Heart left ventricle (tissue), 16 donors: ENCODE data around the gene OR3A2. TPM values are rescaled to one million over a fixed set of nuclear protein-coding genes. Genes with fewer than 3 reads are reported as not detected.
"Not testable (repeated sequence)": the region's sequence is repeated elsewhere in the genome, so short reads cannot be mapped to it uniquely, and the experiment has no call there.

Source experiments
- ATAC-seq, 4 donors: fragments of 200-7000 bp; cut with Tn5 transposase; one replicate each; pipeline ENCODE4 v1.9.1; 2020 to 2022; ENCODE audit warnings: moderate library complexity in 4 of 4, mild to moderate bottlenecking in 3 of 4, moderate number of reproducible peaks in 1 of 4
- DNase-seq, 5 donors: peaks; one replicate each; pipeline ENCODE4 v3.0.0-alpha.2; 2020
- H3K27ac ChIP-seq, 12 donors: fragments of 200-600 bp; sonication (generic) in 4 of 12; one replicate each; pipeline versions ENCODE4 v1.5.0 to v1.8.0; 2016 to 2022; ENCODE audit warnings: mild to moderate bottlenecking in 2 of 12
- H3K27me3 ChIP-seq, 9 donors: fragments of 200-600 bp; sonication (generic) in 2 of 9; one replicate each; pipeline versions ENCODE4 v1.5.1 to v1.8.0; 2016 to 2022; ENCODE audit warnings: mild to moderate bottlenecking in 3 of 9
- H3K36me3 ChIP-seq, 9 donors: fragments of 200-600 bp; sonication (generic) in 2 of 9; one replicate each; pipeline versions ENCODE4 v1.5.0 to v1.8.0; 2018 to 2022; ENCODE audit warnings: mild to moderate bottlenecking in 2 of 9
- H3K4me1 ChIP-seq, 12 donors: fragments of 200-600 bp; sonication (generic) in 4 of 12; one replicate each; pipeline versions ENCODE4 v1.5.0 to v1.8.0; 2016 to 2022; ENCODE audit warnings: mild to moderate bottlenecking in 3 of 12
- H3K4me3 ChIP-seq, 12 donors: fragments of 200-600 bp; sonication (generic) in 4 of 12; one replicate each; pipeline versions ENCODE4 v1.5.0 to v1.8.0; 2017 to 2022; ENCODE audit warnings: mild to moderate bottlenecking in 9 of 12, moderate library complexity in 4 of 12
- H3K9me3 ChIP-seq, 12 donors: fragments of 200-600 bp; sonication (generic) in 4 of 12; one replicate each; pipeline versions ENCODE4 v1.5.0 to v1.8.0; 2016 to 2022; ENCODE audit warnings: mild to moderate bottlenecking in 1 of 12
- CTCF ChIP-seq, 12 donors: fragments of 200-600 bp; sonication (generic) in 4 of 12; IDR thresholded peaks; one replicate each; pipeline versions ENCODE4 v1.5.0 to v1.8.0; 2018 to 2022; ENCODE audit warnings: antibody characterized with exemption in 12 of 12, mild to moderate bottlenecking in 5 of 12
- POLR2A ChIP-seq, 2 donors: fragments of 450-650 bp; IDR thresholded peaks; one replicate each; pipeline ENCODE4 v1.6.1; 2017; ENCODE audit warnings: antibody characterized with exemption in 2 of 2, mild to moderate bottlenecking in 2 of 2, moderate library complexity in 2 of 2
- WGBS, 4 donors: extraction: QIAGEN DNeasy Blood & Tissue Kit in 2 of 4; methylation state at CpG; one replicate each; pipeline versions ENCODE4 v1.1.5 to v1.1.7; 2013 to 2018; 5-methylcytosine and 5-hydroxymethylcytosine counted together
- intact Hi-C, 10 donors: fragments of 100-400 bp; cut with DNase I; formaldehyde crosslinking; loops; one replicate each; pipeline versions ENCODE4 v1.11.1 to v1.14.2; 2022
- polyA plus RNA-seq, 2 donors: library from polyadenylated mRNA; stranded (reverse); fragments of 200-250 nt; gene quantifications; one replicate each; pipeline ENCODE4 v1.2.3, GENCODE V29; 2013
- total RNA-seq, 9 donors: library from RNA; depleted of rRNA in 2 of 9; stranded (reverse); fragments of >200 nt in 2 of 9; fragmentation: NEBNext Ultra II Directional in 3 of 9; extraction: Animal tissue kit (Norgen Biotek cat#: 25700) in 3 of 9; gene quantifications; one replicate each; pipeline versions ENCODE4 v1.1.0 to v1.2.4, GENCODE V29; 2016 to 2023
- donor health status: ischemic (EF 13 %, LVEDD 7.1; RV severe dilation, severe dysfunction).
- donor health status: healthy with polysubstance abuse.
- donor health status: DM: no; HTN: yes; CAD: no.
- donor health status: DM: no; HTN: no; CAD: no.
- donor health status: ischemic (EF 25% LVEDD 6.9; RV normal size, moderate dysfunction).
- donor health status: ischemic (EF 25% LVEDD 5.7; RV mildly dilated, moderate dysfunction).
- donor health status: healthy.
- donor health status: DM: yes; HTN: yes; CAD: no.
- donor health status: ischemic (EF 35%, LVEDD 5.7; RV mildly dilated, moderate dysfunction).
- donor health status: nonischemic (EF 11% LVEDD 7.7; RV severe dilation, severe dysfunction).
- donor health status: DM: yes; HTN: yes; CAD: no.
- donor health status: PGD.
- donor health status: ischemic (EF 29% LVEDD 5.4; RV normal size, mild dysfunction).
- donor health status: nonischemic (EF 23%, LVEDD 6.1; RV moderate dilation, normal function).

The OR3A2 gene
- total and polyA plus RNA-seq, 11 donors = 0.35 TPM; not detected in 10

- H3K4me1 ChIP-seq = no peaks in the 10 kb centered on the region
- peaks cover 0 to 3% (median 0%) of the 10 kb centered on the region in 9 donors for H3K27me3 ChIP-seq
- H3K36me3 ChIP-seq = no peaks in the 10 kb centered on the region
- no peaks in the 10 kb centered on the region for H3K9me3 ChIP-seq
- no peak for TF ChIP-seq POLR2A (IDR thresholded peaks at IDR 0.05)
- TF ChIP-seq CTCF (IDR thresholded peaks at IDR 0.05) = no peak
- DNase-seq = no peak
- no peak overlapping the region for H3K4me3 ChIP-seq
- H3K27ac ChIP-seq = no peak overlapping the region
- no peak for ATAC-seq
- WGBS, 4 donors = 52 to 64% (median 60%) methylated on average over 3 of the region's 3 CpGs
- intact Hi-C loops = no loop called here
Measured at GRCh38 chr17:3316836-3317235, 69.3 kb downstream of the OR3A2 start.

GRCh38 chr17:3308603-3309002 is 77.5 kb downstream of the OR3A2 start:
- Histone ChIP-seq H3K36me3 (no peaks in the 10 kb centered on the region), H3K4me1 (no peaks in the 10 kb centered on the region), H3K27ac (no peak overlapping the region), H3K4me3 (no peak overlapping the region), H3K27me3 (peaks cover 0 to 7% (median 0%) of the 10 kb centered on the region in 9 donors), H3K9me3 (no peaks in the 10 kb centered on the region)
- intact Hi-C loops = no loop called here
- 64 to 72% (median 66%) methylated on average over 4 of the region's 4 CpGs for WGBS, 4 donors
- ATAC-seq (no peak), DNase-seq (no peak)
- no peak for TF ChIP-seq CTCF (IDR thresholded peaks at IDR 0.05)
- no peak for TF ChIP-seq POLR2A (IDR thresholded peaks at IDR 0.05)

- TF ChIP-seq POLR2A (IDR thresholded peaks at IDR 0.05) = no peak
- no peak for TF ChIP-seq CTCF (IDR thresholded peaks at IDR 0.05)
- DNase-seq (no peak), ATAC-seq (no peak)
- Histone ChIP-seq H3K27ac (no peak within 1 kb of the TSS), H3K36me3 (no peaks in the 10 kb centered on the region), H3K4me1 (no peaks in the 10 kb centered on the region), H3K4me3 (no peak within 1 kb of the TSS), H3K9me3 (peaks cover 0 to 5% (median 0%) of the 10 kb centered on the region in 12 donors), H3K27me3 (peaks cover 0 to 3% (median 0%) of the 10 kb centered on the region in 9 donors)
- WGBS, 4 donors = 65 to 77% (median 73%) methylated on average over 6 of the region's 6 CpGs
- intact Hi-C loops = no loop called here
Measured at GRCh38 chr17:3298260-3298659, 87.8 kb downstream of the OR3A2 start, which contains the start of gene OR3A1. TSS of gene OR3A1 (minus strand) at chr17:3298360. CDS start at chr17:3292582, 5,778 bp downstream.

- TF ChIP-seq CTCF (IDR thresholded peaks at IDR 0.05) = no peak
- TF ChIP-seq POLR2A (IDR thresholded peaks at IDR 0.05) = no peak
Measured at GRCh38 chr17:3295632-3296031, 90.5 kb downstream of the OR3A2 start.

GRCh38 chr17:3293548-3293947 is 92.6 kb downstream of the OR3A2 start:
- intact Hi-C loops, DNase-seq, H3K27me3 ChIP-seq, H3K36me3 ChIP-seq, H3K4me1 ChIP-seq, H3K27ac ChIP-seq, H3K4me3 ChIP-seq, ATAC-seq, H3K9me3 ChIP-seq: not testable (repeated sequence)
- 79 to 82% (median 80%) methylated on average over 1 of the region's 1 CpG for WGBS, 4 donors

More at GRCh38 chr17:3295632-3296031, 90.5 kb downstream of the OR3A2 start:
- peaks cover 0 to 2% (median 0%) of the 10 kb centered on the region in 9 donors for H3K27me3 ChIP-seq
- DNase-seq (no peak), ATAC-seq (no peak)
- no peaks in the 10 kb centered on the region for H3K4me1 ChIP-seq
- intact Hi-C loops = no loop called here
- H3K4me3 ChIP-seq = no peak overlapping the region
- H3K27ac ChIP-seq = no peak overlapping the region
- peaks cover 0 to 5% (median 0%) of the 10 kb centered on the region in 12 donors for H3K9me3 ChIP-seq
- 56 to 64% (median 59%) methylated on average over 4 of the region's 4 CpGs for WGBS, 4 donors
- no peaks in the 10 kb centered on the region for H3K36me3 ChIP-seq
